SU-DHL-6 (cell line): ENCODE results near the gene SRRM4.

ENCODE experiments used
- H2AFZ ChIP-seq: fragments of 200-600 bp; sonication (generic); 2 replicates; pipeline ENCODE4 v1.6.1; 2014; ENCODE audit warnings: low read depth, mild to moderate bottlenecking, moderate library complexity, mixed read lengths, antibody characterized with exemption, low read length; ENCODE audit not compliant: severe bottlenecking
- H3F3A ChIP-seq: fragments of 200-600 bp; shearing (Covaris generic); 2 replicates; pipeline ENCODE4 v1.6.0; 2016; ENCODE audit warnings: antibody characterized with exemption, mild to moderate bottlenecking; ENCODE audit not compliant: insufficient read depth
- H3K27ac ChIP-seq: fragments of 200-600 bp; sonication (generic); 2 replicates; pipeline ENCODE4 v1.5.1; 2016; ENCODE audit warnings: low read depth, mild to moderate bottlenecking, low read length, moderate library complexity, mixed read lengths
- H3K27me3 ChIP-seq: fragments of 200-600 bp; sonication (generic), shearing (Covaris generic); 2 replicates; pipeline ENCODE4 v1.6.0; 2014; ENCODE audit warnings: mild to moderate bottlenecking, low read length
- H3K36me3 ChIP-seq: fragments of 200-600 bp; sonication (generic); 2 replicates; pipeline ENCODE4 v1.6.1; 2014; ENCODE audit warnings: mild to moderate bottlenecking, low read length, mixed read lengths
- H3K4me2 ChIP-seq: fragments of 300-600, 200-600 bp; shearing (Covaris generic), sonication (generic); 2 replicates; pipeline ENCODE4 v1.6.0; 2014; ENCODE audit warnings: low read length, low read depth, mild to moderate bottlenecking; ENCODE audit not compliant: poor library complexity, severe bottlenecking
- H3K4me3 ChIP-seq: fragments of 200-600 bp; sonication (generic); 2 replicates; pipeline ENCODE4 v1.5.1; 2014; ENCODE audit warnings: antibody characterized with exemption, low read length, mild to moderate bottlenecking, mixed read lengths; ENCODE audit not compliant: insufficient read depth, poor library complexity, severe bottlenecking
- H3K79me2 ChIP-seq: fragments of 200-600 bp; sonication (generic); 2 replicates; pipeline ENCODE4 v1.6.1; 2014; ENCODE audit warnings: mild to moderate bottlenecking, low read length, moderate library complexity; ENCODE audit not compliant: insufficient read depth
- H3K9ac ChIP-seq: fragments of 200-600 bp; sonication (generic); 2 replicates; pipeline ENCODE4 v1.7.0; 2014; ENCODE audit warnings: mild to moderate bottlenecking, low read length
- H3K9me2 ChIP-seq: fragments of 200-600 bp; sonication (generic); replicated peaks from 2 replicates; pipeline ENCODE4 v1.6.1; 2014; ENCODE audit warnings: low read length; ENCODE audit not compliant: insufficient read depth
- H3K9me3 ChIP-seq: fragments of 200-600 bp; sonication (generic); 2 replicates; pipeline ENCODE4 v1.6.1; 2014; ENCODE audit warnings: low read length, mixed read lengths; ENCODE audit not compliant: insufficient read depth
- H4K20me1 ChIP-seq: fragments of 200-600 bp; sonication (generic); 2 replicates; pipeline ENCODE4 v1.6.1; 2014; ENCODE audit warnings: low read depth, mild to moderate bottlenecking, antibody characterized with exemption, low read length, moderate library complexity, mixed read lengths
- EZH2phosphoT487 ChIP-seq: fragments of 200-600 bp; sonication (generic), shearing (Covaris generic); conservative IDR thresholded peaks from 2 replicates; pipeline ENCODE4 v1.6.1; 2018; ENCODE audit warnings: mild to moderate bottlenecking, antibody characterized with exemption, low read length, moderate library complexity, mixed read lengths
- TF ChIP-seq, protein P1 (sequence below): fragments of 200-600 bp; sonication (generic); IDR thresholded peaks from one replicate; pipeline ENCODE4 v1.5.1; 2017; ENCODE audit warnings: antibody characterized with exemption, mild to moderate bottlenecking, low read length, moderate library complexity; ENCODE audit not compliant: insufficient read depth, poor library complexity, severe bottlenecking

Gene SRRM4

DNA sequence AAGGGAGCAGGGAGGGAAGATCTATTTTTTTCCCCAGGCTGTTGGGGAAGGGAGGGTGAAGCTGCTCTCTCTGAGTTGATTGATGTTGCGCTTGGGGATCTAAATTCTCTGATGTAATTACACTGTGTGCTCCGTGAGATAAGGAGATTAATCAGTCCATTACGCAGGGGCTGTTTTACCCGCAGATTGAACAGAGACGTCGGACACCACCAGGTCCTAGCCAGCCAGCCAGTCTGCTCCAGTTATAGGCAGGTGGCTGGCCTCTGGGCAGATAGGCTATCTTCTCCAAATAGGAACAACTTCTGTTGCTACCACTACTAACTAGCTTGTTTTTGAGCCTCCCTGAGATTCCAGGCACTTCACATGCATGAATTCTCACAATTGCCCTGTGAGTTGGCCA, 91.1 kb downstream of the SRRM4 start:
- Histone ChIP-seq H3K4me3 (no peak overlapping the region), H3F3A (no peaks in the 10 kb centered on the region), H3K4me2 (no peak overlapping the region), H3K27me3 (no peaks in the 10 kb centered on the region), H3K9ac (no peak overlapping the region), H3K27ac (no peak overlapping the region), H2AFZ (no peak overlapping the region), H3K79me2 (no peaks in the 10 kb centered on the region), H3K9me2 (no peaks in the 10 kb centered on the region), H3K36me3 (no peaks in the 10 kb centered on the region), H3K9me3 (no peaks in the 10 kb centered on the region), H4K20me1 (no peaks in the 10 kb centered on the region)
- no peak for TF ChIP-seq EZH2phosphoT487
- TF ChIP-seq, protein P1, sequence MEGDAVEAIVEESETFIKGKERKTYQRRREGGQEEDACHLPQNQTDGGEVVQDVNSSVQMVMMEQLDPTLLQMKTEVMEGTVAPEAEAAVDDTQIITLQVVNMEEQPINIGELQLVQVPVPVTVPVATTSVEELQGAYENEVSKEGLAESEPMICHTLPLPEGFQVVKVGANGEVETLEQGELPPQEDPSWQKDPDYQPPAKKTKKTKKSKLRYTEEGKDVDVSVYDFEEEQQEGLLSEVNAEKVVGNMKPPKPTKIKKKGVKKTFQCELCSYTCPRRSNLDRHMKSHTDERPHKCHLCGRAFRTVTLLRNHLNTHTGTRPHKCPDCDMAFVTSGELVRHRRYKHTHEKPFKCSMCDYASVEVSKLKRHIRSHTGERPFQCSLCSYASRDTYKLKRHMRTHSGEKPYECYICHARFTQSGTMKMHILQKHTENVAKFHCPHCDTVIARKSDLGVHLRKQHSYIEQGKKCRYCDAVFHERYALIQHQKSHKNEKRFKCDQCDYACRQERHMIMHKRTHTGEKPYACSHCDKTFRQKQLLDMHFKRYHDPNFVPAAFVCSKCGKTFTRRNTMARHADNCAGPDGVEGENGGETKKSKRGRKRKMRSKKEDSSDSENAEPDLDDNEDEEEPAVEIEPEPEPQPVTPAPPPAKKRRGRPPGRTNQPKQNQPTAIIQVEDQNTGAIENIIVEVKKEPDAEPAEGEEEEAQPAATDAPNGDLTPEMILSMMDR = no peak

- no peak overlapping the region for H3K9ac ChIP-seq
- H3K4me3 ChIP-seq = no peak overlapping the region
Observed at GRCh38 chr12:119075222-119075787, 94.0 kb downstream of the SRRM4 start.

DNA sequence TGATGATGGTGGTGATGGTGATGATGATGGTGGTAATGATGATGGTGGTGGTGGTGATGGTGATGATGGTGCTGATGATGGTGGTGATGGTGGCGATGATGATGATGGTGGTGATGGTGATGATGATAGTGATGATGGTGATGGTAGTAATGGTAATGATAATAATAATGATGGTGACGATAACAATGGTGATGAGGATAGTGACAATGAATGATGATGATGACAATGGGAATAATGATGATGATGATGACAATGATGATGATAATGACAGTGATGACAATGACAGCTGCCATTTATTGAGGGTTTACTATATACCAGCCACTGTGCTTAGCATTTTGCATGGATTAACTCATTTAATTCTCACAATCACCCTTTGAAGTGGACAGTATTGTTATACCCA, 94.6 kb downstream of the SRRM4 start:
- no peaks in the 10 kb centered on the region for H3F3A ChIP-seq
- no peak overlapping the region for H2AFZ ChIP-seq
- TF ChIP-seq, protein P1 = no peak
- no peak for TF ChIP-seq EZH2phosphoT487
- no peak overlapping the region for H3K27ac ChIP-seq
- no peaks in the 10 kb centered on the region for H3K27me3 ChIP-seq
- H3K4me2 ChIP-seq = no peak overlapping the region
- H3K4me3 ChIP-seq = no peak overlapping the region
- H4K20me1 ChIP-seq = no peaks in the 10 kb centered on the region
- H3K9me3 ChIP-seq = no peaks in the 10 kb centered on the region
- H3K9me2 ChIP-seq = no peaks in the 10 kb centered on the region
- H3K79me2 ChIP-seq = no peaks in the 10 kb centered on the region
- no peak overlapping the region for H3K9ac ChIP-seq
- H3K36me3 ChIP-seq = no peaks in the 10 kb centered on the region

More at GRCh38 chr12:119075222-119075787, 94.0 kb downstream of the SRRM4 start:
- no peaks in the 10 kb centered on the region for H3K79me2 ChIP-seq
- H3K4me2 ChIP-seq = no peak overlapping the region
- TF ChIP-seq, protein P1 = no peak
- TF ChIP-seq EZH2phosphoT487 = no peak
- H3K27me3 ChIP-seq = no peaks in the 10 kb centered on the region
- H3K36me3 ChIP-seq = no peaks in the 10 kb centered on the region
- H3K9me2 ChIP-seq = no peaks in the 10 kb centered on the region
- H4K20me1 ChIP-seq = no peaks in the 10 kb centered on the region
- H3F3A ChIP-seq = no peaks in the 10 kb centered on the region
- H2AFZ ChIP-seq = no peak overlapping the region
- H3K27ac ChIP-seq = no peak overlapping the region
- no peaks in the 10 kb centered on the region for H3K9me3 ChIP-seq
